K562 (cell line): Measurements from ENCODE around the gene SH3BGR. TPM values are rescaled to one million over a fixed set of nuclear protein-coding genes. Genes with fewer than 3 reads are reported as not detected.

Experiments used
- ATAC-seq: fragments of 200-7000 bp; cut with Tn5 transposase; 3 replicates; pipeline ENCODE4 v1.9.1; 2020; ENCODE audit warnings: moderate library complexity
- BruUV-seq: library from RNA; stranded (reverse); fragments of 400-500 nt; replicated peaks from 2 replicates; lab custom pipeline; 2021; lab: Mats Ljungman, UMichigan
- CTCF ChIA-PET: fragments of 300-600 bp; formaldehyde crosslinking; extraction: SDS; loops from one replicate; lab custom pipeline; 2021; ENCODE audit warnings: low intra/inter-chr PET ratio; lab: Yijun Ruan, JAX
- POLR2A ChIA-PET: fragments of 300-600, 350-650 bp; sonication (Branson Sonifier 250); formaldehyde crosslinking; extraction: SDS; loops from one replicate; lab custom pipeline; 2021; ENCODE audit warnings: antibody characterized with exemption, inconsistent platforms; lab: Yijun Ruan, JAX
- DNase-seq, 4 experiments: peaks; one replicate each; pipeline versions ENCODE4 v3.0.0 to v3.0.0-alpha.2; 2011 to 2018; ENCODE audit warnings: low spot score in 3 of 4, mixed read lengths in 3 of 4; ENCODE audit errors: extremely low read depth in 1 of 4
- FAIRE-seq: peaks from 2 replicates; lab custom pipeline; 2011; peaks lifted over from hg19 to GRCh38; lab: Jason Lieb, UNC
- H2AFZ ChIP-seq: 2 replicates; pipeline ENCODE4 v1.6.0; 2011; ENCODE audit warnings: low read depth, low read length, control low read depth, inconsistent platforms
- H3K27ac ChIP-seq: fragments of 200-600 bp; 3 replicates; pipeline ENCODE4 v1.8.0; 2011; ENCODE audit warnings: low read depth, mild to moderate bottlenecking, control low read depth, inconsistent platforms, low read length, moderate library complexity, mixed read lengths; ENCODE audit errors: extremely low read depth
- H3K27me3 ChIP-seq, 2 experiments: fragments of 300-600 bp in 1 of 2; 2 replicates in 1 of 2; 3 replicates in 1 of 2; pipeline versions ENCODE4 v1.6.0 to v1.8.0; 2011; ENCODE audit warnings: inconsistent platforms in 2 of 2, low read length in 2 of 2, mild to moderate bottlenecking in 1 of 2, mixed read lengths in 1 of 2, moderate library complexity in 1 of 2; ENCODE audit not compliant: control insufficient read depth in 2 of 2, insufficient read depth in 2 of 2
- H3K36me3 ChIP-seq: fragments of 300-600 bp; 3 replicates; pipeline ENCODE4 v1.8.0; 2011; ENCODE audit warnings: mild to moderate bottlenecking, low read length, inconsistent platforms; ENCODE audit not compliant: control insufficient read depth, insufficient read depth
- H3K4me1 ChIP-seq, 2 experiments: fragments of 200-600 bp in 1 of 2; replicated peaks in 1 of 2; 2 replicates in 1 of 2; 3 replicates in 1 of 2; pipeline versions ENCODE4 v1.5.1 to v1.8.0; 2011; ENCODE audit warnings: inconsistent platforms in 2 of 2, low read length in 2 of 2, mild to moderate bottlenecking in 1 of 2, mixed read lengths in 1 of 2, moderate library complexity in 1 of 2; ENCODE audit not compliant: control insufficient read depth in 2 of 2, insufficient read depth in 2 of 2
- H3K4me2 ChIP-seq: 2 replicates; pipeline ENCODE4 v1.6.1; 2011; ENCODE audit warnings: low read length, control low read depth, inconsistent platforms, mixed read lengths; ENCODE audit not compliant: insufficient read depth
- H3K4me3 ChIP-seq: fragments of 200-600 bp; sonication (generic), shearing (Covaris generic); 2 replicates; pipeline ENCODE4 v1.5.1; 2016; ENCODE audit warnings: control low read depth, inconsistent platforms
- H3K79me2 ChIP-seq: fragments of 200-600 bp; 3 replicates; pipeline ENCODE4 v1.8.0; 2011; ENCODE audit warnings: low read length, inconsistent platforms; ENCODE audit not compliant: control insufficient read depth, insufficient read depth
- H3K9ac ChIP-seq, 2 experiments: 2 replicates each; pipeline versions ENCODE4 v1.6.0 to v1.6.1; 2011; ENCODE audit warnings: low read depth in 2 of 2, low read length in 2 of 2, control low read depth in 1 of 2, inconsistent platforms in 1 of 2, mild to moderate bottlenecking in 1 of 2, mixed read lengths in 1 of 2; ENCODE audit not compliant: insufficient read depth in 1 of 2
- H3K9me1 ChIP-seq: one replicate; pipeline ENCODE4 v1.6.0; 2011; ENCODE audit warnings: inconsistent platforms, mild to moderate bottlenecking, low read length, moderate library complexity; ENCODE audit not compliant: control insufficient read depth, insufficient read depth
- H3K9me3 ChIP-seq: replicated peaks from 2 replicates; pipeline ENCODE4 v1.5.1; 2011; ENCODE audit warnings: low read depth, low read length, inconsistent platforms; ENCODE audit not compliant: control insufficient read depth, insufficient read depth
- H4K20me1 ChIP-seq: replicated peaks from 2 replicates; pipeline ENCODE4 v1.6.1; 2011; ENCODE audit warnings: low read length, inconsistent platforms, mixed read lengths; ENCODE audit not compliant: control insufficient read depth, insufficient read depth
- CLOCK ChIP-seq: fragments of 250-450 bp; sonication (Bioruptor Pico); IDR thresholded peaks from 2 replicates; pipeline ENCODE4 v1.4.0; 2020; ENCODE audit warnings: mild to moderate bottlenecking, moderate library complexity, borderline replicate concordance
- COPS2 ChIP-seq: fragments of 450-650 bp; conservative IDR thresholded peaks from 2 replicates; pipeline ENCODE4 v1.6.1; 2016; ENCODE audit warnings: mild to moderate bottlenecking, moderate library complexity
- MEF2A ChIP-seq: IDR thresholded peaks from 2 replicates; pipeline ENCODE4 v1.6.1; 2011; ENCODE audit warnings: low read depth, mild to moderate bottlenecking, low read length, moderate library complexity; ENCODE audit not compliant: control insufficient read depth
- NRF1 ChIP-seq, 2 experiments: fragments of 450-650 bp; IDR thresholded peaks in 1 of 2; conservative IDR thresholded peaks in 1 of 2; 2 replicates each; pipeline ENCODE4 v1.6.1; 2014; ENCODE audit warnings: mild to moderate bottlenecking in 2 of 2
- TRIM28 ChIP-seq: fragments of 450-650 bp; IDR thresholded peaks from 2 replicates; pipeline ENCODE4 v1.6.1; 2017
- WGBS: fragments of 100-300 bp; shearing (Covaris generic); methylation state at CpG from one replicate; pipeline ENCODE4 v1.1.6; 2016; ENCODE audit warnings: low coverage, mixed read lengths; ENCODE audit not compliant: insufficient coverage; ENCODE audit errors: missing lambda C conversion rate; 5-methylcytosine and 5-hydroxymethylcytosine counted together
- in situ Hi-C: fragments of 300-500 bp; cut with MboI; formaldehyde crosslinking; loops from 4 replicates; pipeline ENCODE4 v1.15.0; 2018; ENCODE audit warnings: inconsistent platforms, mixed read lengths
- intact Hi-C: fragments of 100-400 bp; cut with micrococcal nuclease; formaldehyde crosslinking; loops from 2 replicates; pipeline ENCODE4 v1.14.2; 2022
- polyA plus RNA-seq, 8 experiments: library from polyadenylated mRNA; depleted of rRNA in 4 of 8; stranded (reverse) in 5 of 8; unstranded in 3 of 8; fragments of >200 nt; fragmentation: Nextera tagmentation in 2 of 8; fragmentation: Illumina TruSeq in 1 of 8; extraction: Ambion mirVana in 2 of 8; extraction: Trizol in 1 of 8; gene quantifications; 2 replicates each; pipeline versions ENCODE4 v1.2.1 to v1.2.3, GENCODE V29; 2011 to 2014; ENCODE audit warnings: inconsistent platforms in 1 of 8, missing spikeins in 1 of 8
- total RNA-seq, 7 experiments: library from RNA; depleted of rRNA in 6 of 7; stranded (reverse); fragments of >200 nt in 6 of 7; fragmentation: Illumina TruSeq in 2 of 7; extraction: Trizol in 2 of 7; gene quantifications; 2 replicates each; pipeline versions ENCODE4 v1.2.1 to v1.2.3, GENCODE V29; 2011 to 2021; ENCODE audit warnings: low replicate concordance in 1 of 7
- TF ChIP-seq, protein P1 (sequence below): fragments of 200-800 bp; sonication (Bioruptor generic); IDR thresholded peaks from 2 replicates; pipeline ENCODE4 v1.6.1; 2016; ENCODE audit warnings: missing genetic modification characterization, missing compliant biosample characterization

The SH3BGR gene
- total and polyA plus RNA-seq, 9 of the 15 experiments (the other 6 are each of a cell fraction or from before 2014, with no cell fraction given), result 6.6 to 42.9 (median 25.6) TPM

DNA sequence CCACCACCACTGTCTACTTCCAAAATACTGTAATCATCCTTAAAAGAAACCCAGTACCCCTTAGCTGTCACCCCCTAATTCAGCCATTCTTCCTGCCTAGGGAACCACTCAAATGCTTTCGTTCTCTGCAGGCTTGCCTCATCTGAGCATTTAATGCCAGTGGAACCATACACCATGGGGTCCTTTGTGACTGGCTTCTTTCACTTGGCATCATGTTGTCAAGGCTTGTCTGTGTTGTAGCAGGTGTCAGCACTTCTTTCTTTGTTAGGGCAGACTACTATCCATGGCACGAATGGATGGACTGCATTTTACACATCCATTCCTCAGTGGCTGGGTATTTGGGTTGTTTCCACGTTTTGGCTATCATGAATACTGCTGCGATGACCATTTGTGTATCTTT is 28.5 kb downstream of the SH3BGR start:
- no peak overlapping the region for H2AFZ ChIP-seq
- FAIRE-seq (no peak), ATAC-seq (no peak), DNase-seq (no peak)
- peaks cover 0 to 3% of the 10 kb centered on the region in 2 experiments; a peak in 1 of 5 replicates for H3K27me3 ChIP-seq
- BruUV-seq, result no TSS peak
- ChIA-PET POLR2A (no interaction called here), CTCF (no interaction called here)
- intact Hi-C loops (no loop called here), in situ Hi-C loops (no loop called here)
- no peak overlapping the region for H3K27ac ChIP-seq
- no peaks in the 10 kb centered on the region for H3K36me3 ChIP-seq
- TF ChIP-seq COPS2 (no peak), MEF2A (no peak), TRIM28 (no peak)
- no peaks in the 10 kb centered on the region for H3K79me2 ChIP-seq
- no peak overlapping the region for H3K4me2 ChIP-seq
- no peaks in the 10 kb centered on the region for H3K9me1 ChIP-seq
- no peaks in the 10 kb centered on the region for H3K9me3 ChIP-seq
- no peaks in the 10 kb centered on the region for H4K20me1 ChIP-seq
- 15% methylated on average over 4 of the region's 4 CpGs for WGBS
- H3K9ac ChIP-seq, result no peak overlapping the region
- no peak overlapping the region for H3K4me3 ChIP-seq
- H3K4me1 ChIP-seq, result no peaks in the 10 kb centered on the region

GRCh38 chr21:39481886-39482285 is 30.1 kb downstream of the SH3BGR start:
- intact Hi-C loops (no loop called here), in situ Hi-C loops (no loop called here)
- Histone ChIP-seq H3K79me2 (no peaks in the 10 kb centered on the region), H3K4me2 (no peak overlapping the region), H3K4me1 (no peaks in the 10 kb centered on the region), H3K36me3 (no peaks in the 10 kb centered on the region), H3K9me1 (no peaks in the 10 kb centered on the region), H3K9me3 (no peaks in the 10 kb centered on the region), H3K27me3 (peaks cover 0 to 3% of the 10 kb centered on the region in 2 experiments; a peak in 1 of 5 replicates), H3K9ac (no peak overlapping the region), H3K4me3 (no peak overlapping the region), H3K27ac (no peak overlapping the region), H2AFZ (no peak overlapping the region), H4K20me1 (no peaks in the 10 kb centered on the region)
- no TSS peak for BruUV-seq
- ATAC-seq (no peak), DNase-seq (no peak), FAIRE-seq (no peak)
- TF ChIP-seq, protein P1, sequence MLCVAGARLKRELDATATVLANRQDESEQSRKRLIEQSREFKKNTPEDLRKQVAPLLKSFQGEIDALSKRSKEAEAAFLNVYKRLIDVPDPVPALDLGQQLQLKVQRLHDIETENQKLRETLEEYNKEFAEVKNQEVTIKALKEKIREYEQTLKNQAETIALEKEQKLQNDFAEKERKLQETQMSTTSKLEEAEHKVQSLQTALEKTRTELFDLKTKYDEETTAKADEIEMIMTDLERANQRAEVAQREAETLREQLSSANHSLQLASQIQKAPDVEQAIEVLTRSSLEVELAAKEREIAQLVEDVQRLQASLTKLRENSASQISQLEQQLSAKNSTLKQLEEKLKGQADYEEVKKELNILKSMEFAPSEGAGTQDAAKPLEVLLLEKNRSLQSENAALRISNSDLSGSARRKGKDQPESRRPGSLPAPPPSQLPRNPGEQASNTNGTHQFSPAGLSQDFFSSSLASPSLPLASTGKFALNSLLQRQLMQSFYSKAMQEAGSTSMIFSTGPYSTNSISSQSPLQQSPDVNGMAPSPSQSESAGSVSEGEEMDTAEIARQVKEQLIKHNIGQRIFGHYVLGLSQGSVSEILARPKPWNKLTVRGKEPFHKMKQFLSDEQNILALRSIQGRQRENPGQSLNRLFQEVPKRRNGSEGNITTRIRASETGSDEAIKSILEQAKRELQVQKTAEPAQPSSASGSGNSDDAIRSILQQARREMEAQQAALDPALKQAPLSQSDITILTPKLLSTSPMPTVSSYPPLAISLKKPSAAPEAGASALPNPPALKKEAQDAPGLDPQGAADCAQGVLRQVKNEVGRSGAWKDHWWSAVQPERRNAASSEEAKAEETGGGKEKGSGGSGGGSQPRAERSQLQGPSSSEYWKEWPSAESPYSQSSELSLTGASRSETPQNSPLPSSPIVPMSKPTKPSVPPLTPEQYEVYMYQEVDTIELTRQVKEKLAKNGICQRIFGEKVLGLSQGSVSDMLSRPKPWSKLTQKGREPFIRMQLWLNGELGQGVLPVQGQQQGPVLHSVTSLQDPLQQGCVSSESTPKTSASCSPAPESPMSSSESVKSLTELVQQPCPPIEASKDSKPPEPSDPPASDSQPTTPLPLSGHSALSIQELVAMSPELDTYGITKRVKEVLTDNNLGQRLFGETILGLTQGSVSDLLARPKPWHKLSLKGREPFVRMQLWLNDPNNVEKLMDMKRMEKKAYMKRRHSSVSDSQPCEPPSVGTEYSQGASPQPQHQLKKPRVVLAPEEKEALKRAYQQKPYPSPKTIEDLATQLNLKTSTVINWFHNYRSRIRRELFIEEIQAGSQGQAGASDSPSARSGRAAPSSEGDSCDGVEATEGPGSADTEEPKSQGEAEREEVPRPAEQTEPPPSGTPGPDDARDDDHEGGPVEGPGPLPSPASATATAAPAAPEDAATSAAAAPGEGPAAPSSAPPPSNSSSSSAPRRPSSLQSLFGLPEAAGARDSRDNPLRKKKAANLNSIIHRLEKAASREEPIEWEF, result 0 out of 2 replicates have a peak, but pooled peaks have one; percentile 41
- no peak for TF ChIP-seq CLOCK (CRISPR knock-in tag)
- TF ChIP-seq NRF1 (conservative IDR thresholded peaks at IDR 0.05 in 1 of 2, IDR thresholded peaks at IDR 0.05 in 1 of 2), result no peak
- WGBS, result 13% methylated on average over 3 of the region's 3 CpGs
- CTCF ChIA-PET, result no interaction called here
- POLR2A ChIA-PET, result no interaction called here
